Nasal cavity respiratory epithelium epithelial cell of viscerocranial mucosa (primary cell): ENCODE data around the gene PKP1. TPM values are rescaled to one million over a fixed set of nuclear protein-coding genes. Genes with fewer than 3 reads are reported as not detected.

Source experiments
- total RNA-seq: library from RNA; depleted of rRNA; stranded (reverse); fragments of >200 nt; gene quantifications from 2 replicates; pipeline ENCODE4 v1.2.3, GENCODE V29; 2014

PKP1 gene, protein sequence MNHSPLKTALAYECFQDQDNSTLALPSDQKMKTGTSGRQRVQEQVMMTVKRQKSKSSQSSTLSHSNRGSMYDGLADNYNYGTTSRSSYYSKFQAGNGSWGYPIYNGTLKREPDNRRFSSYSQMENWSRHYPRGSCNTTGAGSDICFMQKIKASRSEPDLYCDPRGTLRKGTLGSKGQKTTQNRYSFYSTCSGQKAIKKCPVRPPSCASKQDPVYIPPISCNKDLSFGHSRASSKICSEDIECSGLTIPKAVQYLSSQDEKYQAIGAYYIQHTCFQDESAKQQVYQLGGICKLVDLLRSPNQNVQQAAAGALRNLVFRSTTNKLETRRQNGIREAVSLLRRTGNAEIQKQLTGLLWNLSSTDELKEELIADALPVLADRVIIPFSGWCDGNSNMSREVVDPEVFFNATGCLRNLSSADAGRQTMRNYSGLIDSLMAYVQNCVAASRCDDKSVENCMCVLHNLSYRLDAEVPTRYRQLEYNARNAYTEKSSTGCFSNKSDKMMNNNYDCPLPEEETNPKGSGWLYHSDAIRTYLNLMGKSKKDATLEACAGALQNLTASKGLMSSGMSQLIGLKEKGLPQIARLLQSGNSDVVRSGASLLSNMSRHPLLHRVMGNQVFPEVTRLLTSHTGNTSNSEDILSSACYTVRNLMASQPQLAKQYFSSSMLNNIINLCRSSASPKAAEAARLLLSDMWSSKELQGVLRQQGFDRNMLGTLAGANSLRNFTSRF
- total RNA-seq = 241 and 397 TPM in 2 replicates

DNA sequence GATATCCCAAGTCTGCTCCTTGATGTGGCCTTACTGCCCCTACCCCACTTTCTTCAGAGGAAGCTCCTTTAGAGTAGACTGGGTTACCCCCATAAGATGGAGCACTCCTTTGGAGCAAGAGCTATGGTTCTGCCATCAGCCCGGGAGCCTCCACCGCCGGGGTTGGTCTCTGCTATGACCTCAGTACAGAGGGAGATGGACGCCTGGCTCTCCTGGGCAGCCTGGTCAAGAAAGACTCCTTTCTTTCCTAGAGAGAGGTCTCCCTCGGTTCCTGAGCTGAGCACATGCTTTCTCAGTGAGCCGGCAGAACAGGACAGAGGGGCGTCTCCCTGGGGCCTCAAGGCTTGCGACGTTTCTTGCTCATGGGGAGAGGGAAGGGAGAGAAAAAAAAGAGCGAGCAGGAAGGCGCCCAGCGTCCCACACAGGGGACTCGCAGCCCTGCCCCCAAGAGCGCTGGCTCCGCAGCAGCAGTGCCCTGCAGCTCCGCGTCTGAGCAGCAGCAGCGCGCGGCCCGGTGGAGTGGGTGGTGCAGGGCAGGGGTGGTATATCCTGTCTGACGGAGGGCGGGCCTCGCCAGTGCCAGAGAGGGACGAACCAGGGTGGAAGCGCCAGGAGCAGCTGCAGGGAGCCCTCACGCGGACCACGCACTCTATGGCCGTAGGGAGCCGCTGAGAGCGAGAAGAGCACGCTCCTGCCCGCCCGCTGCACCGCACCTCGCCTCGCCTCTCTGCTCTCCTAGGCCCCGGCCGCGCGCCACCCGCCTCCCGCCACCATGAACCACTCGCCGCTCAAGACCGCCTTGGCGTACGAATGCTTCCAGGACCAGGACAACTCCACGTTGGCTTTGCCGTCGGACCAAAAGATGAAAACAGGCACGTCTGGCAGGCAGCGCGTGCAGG is at the start of gene PKP1:
Gene PKP1, plus strand, starts transcription at position 576 of the 899 bp plus-strand sequence. Its CDS starts 197 bp downstream, at position 773.

GRCh38 chr1:201377611-201378092 is 94.3 kb downstream of the PKP1 start, which contains the start of gene TNNT2:
Gene TNNT2, minus strand, starts transcription at chr1:201377680. Its CDS starts 4,426 bp downstream, at chr1:201373254.

Other genes with a start within 250 kb of the PKP1 start
- gene CACNA1S, start 171.1 kb upstream of the PKP1 start, total RNA-seq = not detected in 2 replicates
- under 0.01 and 0.07 TPM in 2 replicates for gene ASCL5, start 156.3 kb upstream of the PKP1 start, total RNA-seq
- gene TMEM9, start 129.0 kb upstream of the PKP1 start, total RNA-seq = 54.7 and 67.4 TPM in 2 replicates
- 0.68 TPM in 1 of 2 replicates, not detected in the other for gene IGFN1, start 92.7 kb upstream of the PKP1 start, total RNA-seq
- 0.68 and 1.3 TPM in 2 replicates for gene TNNT2, start 94.2 kb downstream of the PKP1 start, total RNA-seq
- 155 and 157 TPM in 2 replicates for gene LAD1, start 115.8 kb downstream of the PKP1 start, total RNA-seq
- gene TNNI1, start 138.2 kb downstream of the PKP1 start, total RNA-seq = not detected in 2 replicates
- 215 and 334 TPM in 2 replicates for gene PHLDA3, start 185.7 kb downstream of the PKP1 start, total RNA-seq
- 205 and 252 TPM in 2 replicates for gene CSRP1, start 223.6 kb downstream of the PKP1 start, total RNA-seq